Measurements from ENCODE around the gene CDK5RAP1. TPM values are rescaled to one million over a fixed set of nuclear protein-coding genes. Genes with fewer than 3 reads are reported as not detected.

Gene CDK5RAP1
- total RNA-seq, 1 donor from 2014 or later: 42.0 TPM

- H3K9me3 Mint-ChIP-seq: no peaks in the 10 kb centered on the region
- Histone ChIP-seq H3K27me3 (no peaks in the 10 kb centered on the region), H3K9ac (no peak overlapping the region), H2AFZ (replicated peaks) (no peak overlapping the region), H3F3A (ENCODE audit: low read depth) (no peaks in the 10 kb centered on the region), H4K20me1 (ENCODE audit: low read depth) (no peaks in the 10 kb centered on the region), H3K9me3 (ENCODE audit: low read depth) (no peaks in the 10 kb centered on the region), H3K36me3 (no peaks in the 10 kb centered on the region), H3K79me2 (ENCODE audit: low read depth) (no peaks in the 10 kb centered on the region), H3K27ac (no peak overlapping the region), H3K4me2 (no peak overlapping the region), H3K4me3 (no peak overlapping the region), H3K4me1 (no peaks in the 10 kb centered on the region)
- H3K36me3 Mint-ChIP-seq: no peaks in the 10 kb centered on the region
- H3K4me3 Mint-ChIP-seq: no peak overlapping the region
- H3K27ac Mint-ChIP-seq: no peak overlapping the region
- TF ChIP-seq EZH2 (IDR thresholded peaks at IDR 0.05): no peak
- H3K4me1 Mint-ChIP-seq: no peaks in the 10 kb centered on the region
- peaks cover 6% of the 10 kb centered on the region for H3K27me3 Mint-ChIP-seq (ENCODE audit: insufficient read depth, low read depth)
- no peak for DNase-seq (ENCODE audit: low spot score)
Observed at GRCh38 chr20:33312583-33312982, 88.7 kb downstream of the CDK5RAP1 start.

GRCh38 chr20:33311996-33312395, 89.3 kb downstream of the CDK5RAP1 start:
- no peaks in the 10 kb centered on the region for H3K9me3 Mint-ChIP-seq
- Histone ChIP-seq H4K20me1 (ENCODE audit: low read depth) (no peaks in the 10 kb centered on the region), H3K4me3 (no peak overlapping the region), H3K4me1 (no peaks in the 10 kb centered on the region), H2AFZ (replicated peaks) (no peak overlapping the region), H3K9me3 (ENCODE audit: low read depth) (no peaks in the 10 kb centered on the region), H3F3A (ENCODE audit: low read depth) (no peaks in the 10 kb centered on the region), H3K36me3 (no peaks in the 10 kb centered on the region), H3K4me2 (no peak overlapping the region), H3K27me3 (no peaks in the 10 kb centered on the region), H3K9ac (no peak overlapping the region), H3K27ac (no peak overlapping the region), H3K79me2 (ENCODE audit: low read depth) (no peaks in the 10 kb centered on the region)
- no peak overlapping the region for H3K27ac Mint-ChIP-seq
- no peaks in the 10 kb centered on the region for H3K4me1 Mint-ChIP-seq
- no peaks in the 10 kb centered on the region for H3K36me3 Mint-ChIP-seq
- DNase-seq (ENCODE audit: low spot score): no peak
- peaks cover 4% of the 10 kb centered on the region for H3K27me3 Mint-ChIP-seq (ENCODE audit: insufficient read depth, low read depth)
- TF ChIP-seq EZH2 (IDR thresholded peaks at IDR 0.05): no peak
- no peak for TF ChIP-seq EZH2phosphoT487 (IDR thresholded peaks at IDR 0.05)
- no peak for TF ChIP-seq CTCF (IDR thresholded peaks at IDR 0.05)
- H3K4me3 Mint-ChIP-seq: no peak overlapping the region

- Histone ChIP-seq H3K9ac (no peak overlapping the region), H3K9me3 (ENCODE audit: low read depth) (no peaks in the 10 kb centered on the region), H3K4me2 (no peak overlapping the region), H3F3A (ENCODE audit: low read depth) (no peaks in the 10 kb centered on the region), H3K4me3 (no peak overlapping the region), H3K36me3 (no peaks in the 10 kb centered on the region), H3K27me3 (no peaks in the 10 kb centered on the region), H3K27ac (no peak overlapping the region), H3K4me1 (no peaks in the 10 kb centered on the region), H2AFZ (replicated peaks) (no peak overlapping the region), H3K79me2 (ENCODE audit: low read depth) (no peaks in the 10 kb centered on the region), H4K20me1 (ENCODE audit: low read depth) (no peaks in the 10 kb centered on the region)
- no peak for TF ChIP-seq CTCF (IDR thresholded peaks at IDR 0.05)
- TF ChIP-seq EZH2 (IDR thresholded peaks at IDR 0.05): no peak
- no peak for TF ChIP-seq EZH2phosphoT487 (IDR thresholded peaks at IDR 0.05)
- Mint-ChIP-seq H3K4me3 (no peak overlapping the region), H3K27me3 (ENCODE audit: insufficient read depth, low read depth) (peaks cover 4% of the 10 kb centered on the region), H3K27ac (peak overlapping the region; percentile 20), H3K36me3 (no peaks in the 10 kb centered on the region), H3K4me1 (no peaks in the 10 kb centered on the region), H3K9me3 (no peaks in the 10 kb centered on the region)
- no peak for DNase-seq (ENCODE audit: low spot score)
Observed at GRCh38 chr20:33311011-33311410, 90.3 kb downstream of the CDK5RAP1 start.

- H3K4me3 ChIP-seq: no peak overlapping the region
- no peak overlapping the region for H3K27ac Mint-ChIP-seq
- H3K9me3 ChIP-seq (ENCODE audit: low read depth): no peaks in the 10 kb centered on the region
- H3K4me1 Mint-ChIP-seq: no peaks in the 10 kb centered on the region
- no peak overlapping the region for H3K27ac ChIP-seq
- no peak for TF ChIP-seq CTCF (IDR thresholded peaks at IDR 0.05)
- TF ChIP-seq EZH2phosphoT487 (IDR thresholded peaks at IDR 0.05): no peak
- no peak for TF ChIP-seq EZH2 (IDR thresholded peaks at IDR 0.05)
- H4K20me1 ChIP-seq (ENCODE audit: low read depth): no peaks in the 10 kb centered on the region
- H3K36me3 Mint-ChIP-seq: no peaks in the 10 kb centered on the region
- H3F3A ChIP-seq (ENCODE audit: low read depth): no peaks in the 10 kb centered on the region
- H3K79me2 ChIP-seq (ENCODE audit: low read depth): no peaks in the 10 kb centered on the region
- H3K4me3 Mint-ChIP-seq: no peak overlapping the region
- H3K9ac ChIP-seq: no peak overlapping the region
- DNase-seq (ENCODE audit: low spot score): no peak
- H2AFZ ChIP-seq (replicated peaks): no peak overlapping the region
- H3K4me1 ChIP-seq: no peaks in the 10 kb centered on the region
- peaks cover 4% of the 10 kb centered on the region for H3K27me3 Mint-ChIP-seq (ENCODE audit: insufficient read depth, low read depth)
- H3K9me3 Mint-ChIP-seq: no peaks in the 10 kb centered on the region
- no peaks in the 10 kb centered on the region for H3K36me3 ChIP-seq
- H3K4me2 ChIP-seq: no peak overlapping the region
- H3K27me3 ChIP-seq: no peaks in the 10 kb centered on the region
Observed at GRCh38 chr20:33310327-33310899, 90.9 kb downstream of the CDK5RAP1 start.
